Mucosa of rectum (tissue), 2 donors: Measurements from ENCODE around the gene MID1.

Experiments used
- H3K27ac ChIP-seq, 2 donors: one replicate each; pipeline ENCODE4 v1.7.0; 2013; ENCODE audit warnings: inconsistent platforms in 2 of 2, low read depth in 2 of 2, low read length in 2 of 2
- H3K27me3 ChIP-seq, 2 donors: one replicate each; pipeline ENCODE4 v1.7.0; 2013; ENCODE audit warnings: low read length in 2 of 2; ENCODE audit not compliant: control insufficient read depth in 2 of 2, insufficient read depth in 2 of 2
- H3K36me3 ChIP-seq, 2 donors: one replicate each; pipeline ENCODE4 v1.7.0; 2013; ENCODE audit warnings: low read length in 2 of 2; ENCODE audit not compliant: control insufficient read depth in 2 of 2, insufficient read depth in 2 of 2
- H3K4me1 ChIP-seq, 2 donors: one replicate each; pipeline ENCODE4 v1.7.0; 2013; ENCODE audit warnings: low read length in 2 of 2, mild to moderate bottlenecking in 1 of 2; ENCODE audit not compliant: control insufficient read depth in 2 of 2, insufficient read depth in 2 of 2
- H3K4me3 ChIP-seq, 2 donors: one replicate each; pipeline ENCODE4 v1.7.0; 2013; ENCODE audit warnings: low read length in 2 of 2
- H3K9ac ChIP-seq, 2 donors: one replicate each; pipeline ENCODE4 v1.7.0; 2013; ENCODE audit warnings: low read length in 2 of 2, low read depth in 1 of 2, mild to moderate bottlenecking in 1 of 2
- H3K9me3 ChIP-seq, 2 donors: one replicate each; pipeline ENCODE4 v1.7.0; 2013; ENCODE audit warnings: low read length in 2 of 2; ENCODE audit not compliant: control insufficient read depth in 2 of 2
- donor health status: healthy.
- donor health status: Normal muscosa, but diverticular disease.

The MID1 gene

DNA sequence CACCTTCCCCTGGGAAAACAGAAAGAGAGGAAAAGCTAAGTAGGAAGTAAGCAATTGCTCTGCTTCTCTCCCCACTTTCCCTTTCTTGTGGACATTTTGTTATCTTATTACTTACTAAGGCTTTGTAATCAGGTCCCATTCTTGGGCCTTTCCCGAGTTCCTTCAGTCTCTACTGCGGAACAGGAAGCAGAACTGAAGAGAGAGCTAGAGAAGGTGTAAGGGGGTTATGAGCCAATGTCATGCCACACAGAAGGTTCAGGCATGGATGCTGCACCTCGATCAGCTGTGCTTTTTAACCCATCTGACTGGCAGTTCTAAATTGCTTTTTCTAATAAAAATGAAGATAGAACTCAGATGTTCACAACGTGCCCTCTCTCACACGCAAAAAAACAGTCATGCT lies 83.6 kb downstream of the MID1 start:
- Histone ChIP-seq H3K27me3 (peaks cover 0 to 2% of the 10 kb centered on the region in 2 donors), H3K36me3 (no peaks in the 10 kb centered on the region), H3K4me1 (no peaks in the 10 kb centered on the region), H3K9ac (no peak overlapping the region), H3K4me3 (no peak overlapping the region), H3K9me3 (no peaks in the 10 kb centered on the region), H3K27ac (no peak overlapping the region)

DNA sequence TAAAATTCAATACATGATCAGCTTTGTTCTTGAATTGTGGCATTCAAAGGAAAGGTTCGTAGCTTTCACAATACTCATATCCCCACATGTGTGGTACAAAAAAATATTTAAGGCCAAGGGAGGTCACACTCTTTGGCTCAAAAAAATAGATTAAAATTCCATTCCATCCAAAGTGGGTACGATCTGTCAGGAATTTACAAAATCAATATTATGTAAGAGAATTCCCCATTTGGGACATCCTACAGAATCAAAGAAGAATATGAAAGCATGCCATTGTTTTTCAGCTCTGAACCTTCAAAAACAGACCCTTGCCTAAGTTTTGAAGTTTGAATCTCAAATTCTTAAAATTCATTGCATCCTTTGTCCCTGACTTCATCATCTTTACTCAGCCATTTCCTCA lies 85.8 kb downstream of the MID1 start:
- H3K27ac ChIP-seq, result no peak overlapping the region
- H3K27me3 ChIP-seq, result peaks cover 0 to 2% of the 10 kb centered on the region in 2 donors
- H3K9me3 ChIP-seq, result no peaks in the 10 kb centered on the region
- H3K9ac ChIP-seq, result no peak overlapping the region
- no peaks in the 10 kb centered on the region for H3K36me3 ChIP-seq
- H3K4me1 ChIP-seq, result no peaks in the 10 kb centered on the region
- H3K4me3 ChIP-seq, result no peak overlapping the region

- no peak overlapping the region for H3K4me3 ChIP-seq
- H3K9me3 ChIP-seq, result no peaks in the 10 kb centered on the region
- peaks cover 0 to 2% of the 10 kb centered on the region in 2 donors for H3K27me3 ChIP-seq
- no peak overlapping the region for H3K9ac ChIP-seq
- H3K27ac ChIP-seq, result no peak overlapping the region
- H3K4me1 ChIP-seq, result no peaks in the 10 kb centered on the region
- no peaks in the 10 kb centered on the region for H3K36me3 ChIP-seq
Measured at GRCh38 chrX:10533696-10534365, 86.6 kb downstream of the MID1 start.

GRCh38 chrX:10531927-10532326 lies 88.5 kb downstream of the MID1 start:
- H3K4me1 ChIP-seq, result no peaks in the 10 kb centered on the region
- H3K27ac ChIP-seq, result no peak overlapping the region
- H3K36me3 ChIP-seq, result no peaks in the 10 kb centered on the region
- H3K9ac ChIP-seq, result no peak overlapping the region
- no peak overlapping the region for H3K4me3 ChIP-seq
- no peaks in the 10 kb centered on the region for H3K9me3 ChIP-seq
- H3K27me3 ChIP-seq, result peaks cover 0 to 2% of the 10 kb centered on the region in 2 donors

- Histone ChIP-seq H3K27ac (no peak overlapping the region), H3K36me3 (no peaks in the 10 kb centered on the region), H3K9ac (no peak overlapping the region), H3K4me3 (no peak overlapping the region), H3K9me3 (no peaks in the 10 kb centered on the region), H3K4me1 (no peaks in the 10 kb centered on the region), H3K27me3 (no peaks in the 10 kb centered on the region)
Measured at GRCh38 chrX:10529344-10529743, 91.0 kb downstream of the MID1 start.

DNA sequence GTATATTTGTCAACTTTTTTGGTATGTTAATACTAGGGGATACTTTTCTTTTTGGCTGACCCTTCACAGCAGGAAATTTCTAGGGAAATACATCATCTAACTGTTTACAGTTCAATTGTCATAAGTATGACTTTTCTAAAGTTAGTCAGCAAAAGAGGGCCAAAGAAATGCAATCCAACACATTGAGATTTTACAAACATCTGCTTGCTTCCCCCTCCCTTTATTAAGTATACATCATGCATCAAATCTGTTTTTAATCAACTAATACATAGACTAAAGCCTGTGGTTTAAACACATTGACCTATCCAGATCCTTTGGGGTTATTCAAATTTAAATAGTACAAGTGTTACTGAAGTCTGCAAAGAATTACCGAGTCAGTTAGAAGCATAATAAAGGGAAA lies 93.9 kb downstream of the MID1 start:
- Histone ChIP-seq H3K4me1 (no peaks in the 10 kb centered on the region), H3K27me3 (no peaks in the 10 kb centered on the region), H3K9ac (no peak overlapping the region), H3K9me3 (no peaks in the 10 kb centered on the region), H3K36me3 (no peaks in the 10 kb centered on the region), H3K27ac (no peak overlapping the region), H3K4me3 (no peak overlapping the region)

DNA sequence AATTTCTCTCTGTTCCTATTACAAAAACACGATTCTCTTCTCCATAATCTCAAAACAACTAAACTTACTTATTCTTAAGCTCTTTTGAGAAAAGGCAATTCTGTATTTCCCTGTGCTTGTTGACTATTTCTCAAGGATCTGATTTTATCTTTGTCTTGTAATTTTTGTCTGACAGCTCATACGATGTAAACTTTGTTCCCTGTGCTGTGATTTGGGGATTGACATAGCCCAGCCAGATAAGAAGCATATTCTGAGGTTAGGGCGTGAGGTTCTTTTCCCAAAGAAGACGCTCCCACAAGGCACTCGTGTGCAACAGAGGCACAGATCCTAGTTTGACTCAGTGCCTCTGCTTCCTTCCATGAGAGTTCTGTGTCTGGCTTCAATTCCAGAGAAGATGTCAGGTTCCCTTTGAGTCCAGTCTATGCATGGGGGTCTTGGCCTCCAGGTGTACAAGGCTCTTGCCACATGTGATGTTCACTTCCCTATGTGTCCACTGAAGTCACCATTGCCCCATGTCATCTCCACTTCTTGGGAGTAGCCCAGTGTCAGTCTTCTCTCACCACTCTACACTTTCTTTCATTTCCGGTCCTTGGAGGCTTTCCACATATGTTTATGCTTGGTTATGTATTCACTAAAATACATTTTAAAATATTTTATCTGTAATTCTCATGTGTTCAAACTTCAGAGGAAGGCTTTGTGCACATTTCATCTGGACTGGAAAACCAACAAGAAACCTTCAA lies 94.8 kb downstream of the MID1 start:
- Histone ChIP-seq H3K36me3 (no peaks in the 10 kb centered on the region), H3K4me3 (no peak overlapping the region), H3K27me3 (no peaks in the 10 kb centered on the region), H3K4me1 (no peaks in the 10 kb centered on the region), H3K9ac (no peak overlapping the region), H3K9me3 (no peaks in the 10 kb centered on the region), H3K27ac (no peak overlapping the region)

DNA sequence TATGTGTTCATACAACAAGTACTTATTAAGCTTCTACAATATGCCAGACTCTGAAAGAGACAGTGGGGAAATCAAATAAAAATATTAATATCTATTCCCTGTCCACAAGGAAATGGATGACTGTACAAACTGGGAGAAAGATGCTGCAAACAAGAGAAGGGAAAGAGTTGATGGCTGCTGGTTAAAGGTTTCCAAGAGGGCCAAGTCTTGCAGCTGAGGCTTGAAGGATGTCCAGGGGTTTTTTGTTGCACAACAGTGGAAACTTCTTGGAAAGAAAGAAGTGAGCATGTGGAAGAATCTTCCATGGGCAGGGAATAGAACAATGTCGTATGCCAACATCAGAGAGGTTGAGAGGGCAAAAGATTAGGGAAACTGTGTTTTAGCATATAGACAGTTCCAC lies 95.8 kb downstream of the MID1 start:
- Histone ChIP-seq H3K4me1 (no peaks in the 10 kb centered on the region), H3K4me3 (no peak overlapping the region), H3K27ac (no peak overlapping the region), H3K36me3 (no peaks in the 10 kb centered on the region), H3K27me3 (no peaks in the 10 kb centered on the region), H3K9ac (no peak overlapping the region), H3K9me3 (no peaks in the 10 kb centered on the region)

DNA sequence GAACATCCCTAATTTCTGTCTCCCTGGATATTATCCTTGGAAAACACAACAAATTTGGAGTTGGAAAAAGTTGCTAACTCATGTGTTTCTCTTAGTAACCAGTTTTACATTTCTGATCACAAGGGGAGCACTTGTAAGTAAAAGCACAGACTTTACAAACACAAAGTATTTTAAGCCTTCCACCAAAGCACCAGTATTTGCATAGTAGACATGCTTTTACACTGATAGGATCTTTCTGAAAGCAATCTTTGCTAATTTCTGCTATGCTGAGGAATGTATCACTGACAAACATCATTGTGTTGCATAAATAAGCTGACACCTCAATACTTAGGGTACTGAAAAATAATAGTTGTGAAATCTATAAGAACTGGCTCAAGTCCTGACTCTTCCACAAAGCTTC lies 100.6 kb downstream of the MID1 start:
- Histone ChIP-seq H3K27me3 (no peaks in the 10 kb centered on the region), H3K9me3 (no peaks in the 10 kb centered on the region), H3K9ac (no peak overlapping the region), H3K27ac (no peak overlapping the region), H3K4me1 (no peaks in the 10 kb centered on the region), H3K36me3 (no peaks in the 10 kb centered on the region), H3K4me3 (no peak overlapping the region)

GRCh38 chrX:10519278-10519677 lies 101.1 kb downstream of the MID1 start:
- Histone ChIP-seq H3K4me3 (no peak overlapping the region), H3K4me1 (no peaks in the 10 kb centered on the region), H3K27ac (no peak overlapping the region), H3K36me3 (no peaks in the 10 kb centered on the region), H3K9ac (no peak overlapping the region), H3K9me3 (no peaks in the 10 kb centered on the region), H3K27me3 (no peaks in the 10 kb centered on the region)
